GM12864 (cell line): Measurements from ENCODE around the gene ALK.

ENCODE experiments used
- DNase-seq: peaks from one replicate; pipeline ENCODE4 v3.0.0-alpha.2; 2011; ENCODE audit warnings: low read depth
- H3K4me3 ChIP-seq: 2 replicates; pipeline ENCODE4 v1.5.1; 2011; ENCODE audit warnings: mild to moderate bottlenecking, low read depth, low read length, control low read depth
- CTCF ChIP-seq: IDR thresholded peaks from 2 replicates; pipeline ENCODE4 v1.5.1; 2011; ENCODE audit warnings: low read depth, mild to moderate bottlenecking, moderate library complexity, low read length, control low read depth, inconsistent platforms; ENCODE audit errors: missing control alignments

ALK gene

GRCh38 chr2:29423061-29423666, 498.2 kb downstream of the ALK start:
- H3K4me3 ChIP-seq: no peak overlapping the region
- TF ChIP-seq CTCF: no peak
- no peak for DNase-seq

GRCh38 chr2:29420999-29421782, 500.2 kb downstream of the ALK start:
- DNase-seq: no peak
- no peak for TF ChIP-seq CTCF
- no peak overlapping the region for H3K4me3 ChIP-seq

- DNase-seq: no peak
- no peak overlapping the region for H3K4me3 ChIP-seq
- no peak for TF ChIP-seq CTCF
Observed at GRCh38 chr2:29420464-29420863, 500.9 kb downstream of the ALK start.

GRCh38 chr2:29417630-29418029, 503.8 kb downstream of the ALK start:
- peak; percentile 3 for TF ChIP-seq CTCF
- no peak overlapping the region for H3K4me3 ChIP-seq
- no peak for DNase-seq

- DNase-seq: no peak
- no peak for TF ChIP-seq CTCF
Observed at GRCh38 chr2:29412197-29412925, 509.0 kb downstream of the ALK start.

GRCh38 chr2:29405707-29406106, 515.7 kb downstream of the ALK start:
- no peak overlapping the region for H3K4me3 ChIP-seq
- TF ChIP-seq CTCF: no peak
- no peak for DNase-seq

More at GRCh38 chr2:29412197-29412925, 509.0 kb downstream of the ALK start:
- H3K4me3 ChIP-seq: no peak overlapping the region
